Uterus (tissue), 4 donors: ENCODE data around the gene RAD51B. TPM values are rescaled to one million over a fixed set of nuclear protein-coding genes. Genes with fewer than 3 reads are reported as not detected.

Experiments used
- DNase-seq, 2 donors: peaks; one replicate each; pipeline ENCODE4 v3.0.0-alpha.2; 2019 to 2020
- H3K27ac ChIP-seq, 2 donors: fragments of 200-600 bp; sonication (generic); 1 replicate in 1 of 2; 2 replicates in 1 of 2; pipeline ENCODE4 v1.5.1; 2016 to 2018
- H3K27me3 ChIP-seq, 2 donors: fragments of 200-600 bp; sonication (generic); one replicate each; pipeline ENCODE4 v1.5.1; 2018 to 2019; ENCODE audit warnings: control low read depth in 1 of 2
- H3K36me3 ChIP-seq, 2 donors: fragments of 200-600 bp; sonication (generic); one replicate each; pipeline ENCODE4 v1.5.1; 2019; ENCODE audit warnings: control low read depth in 1 of 2
- H3K4me1 ChIP-seq, 2 donors: fragments of 200-600 bp; sonication (generic); one replicate each; pipeline ENCODE4 v1.5.1; 2018 to 2019; ENCODE audit warnings: control low read depth in 1 of 2
- H3K4me3 ChIP-seq, 2 donors: fragments of 200-600 bp; sonication (generic); 1 replicate in 1 of 2; 2 replicates in 1 of 2; pipeline ENCODE4 v1.5.1; 2018 to 2019; ENCODE audit warnings: mild to moderate bottlenecking in 1 of 2
- H3K9me3 ChIP-seq, 2 donors: fragments of 200-600 bp; sonication (generic); one replicate each; pipeline ENCODE4 v1.5.1; 2019; ENCODE audit warnings: control low read depth in 1 of 2
- POLR2A ChIP-seq, 2 donors: fragments of 450-650 bp; IDR thresholded peaks; one replicate each; pipeline ENCODE4 v1.6.1; 2016; ENCODE audit warnings: antibody characterized with exemption in 2 of 2, mild to moderate bottlenecking in 1 of 2, moderate library complexity in 1 of 2
- intact Hi-C: fragments of 100-400 bp; cut with DNase I; formaldehyde crosslinking; loops from one replicate; pipeline ENCODE4 v1.15.1; 2023; ENCODE audit warnings: low total_unique reads
- total RNA-seq, 4 donors: library from RNA; depleted of rRNA in 3 of 4; stranded (reverse); fragments of >200 nt in 3 of 4; gene quantifications; one replicate each; pipeline versions ENCODE4 v1.1.0 to v1.2.4, GENCODE V29; 2014 to 2023
- TF ChIP-seq, protein P1 (sequence below), 4 experiments: fragments of 200-600 bp in 2 of 4; fragments of 450-650 bp in 2 of 4; sonication (generic) in 2 of 4; IDR thresholded peaks; one replicate each; pipeline ENCODE4 v1.5.1; 2016 to 2019; ENCODE audit warnings: antibody characterized with exemption in 4 of 4, mild to moderate bottlenecking in 2 of 4, moderate library complexity in 1 of 4
- donor health status: DM: yes; HTN: yes; CAD: no.

RAD51B gene
- total RNA-seq, 4 donors from 2014 or later: 29.5 to 100.0 (median 70.3) TPM

GRCh38 chr14:68008491-68008890 lies 188.9 kb downstream of the RAD51B start:
- Histone ChIP-seq H3K27me3 (no peaks in the 10 kb centered on the region), H3K36me3 (no peaks in the 10 kb centered on the region), H3K27ac (peak overlapping the region; percentile 65 to 84), H3K4me1 (peaks cover 0 to 5% of the 10 kb centered on the region in 2 donors), H3K9me3 (no peaks in the 10 kb centered on the region), H3K4me3 (no peak overlapping the region)
- TF ChIP-seq, protein P1, sequence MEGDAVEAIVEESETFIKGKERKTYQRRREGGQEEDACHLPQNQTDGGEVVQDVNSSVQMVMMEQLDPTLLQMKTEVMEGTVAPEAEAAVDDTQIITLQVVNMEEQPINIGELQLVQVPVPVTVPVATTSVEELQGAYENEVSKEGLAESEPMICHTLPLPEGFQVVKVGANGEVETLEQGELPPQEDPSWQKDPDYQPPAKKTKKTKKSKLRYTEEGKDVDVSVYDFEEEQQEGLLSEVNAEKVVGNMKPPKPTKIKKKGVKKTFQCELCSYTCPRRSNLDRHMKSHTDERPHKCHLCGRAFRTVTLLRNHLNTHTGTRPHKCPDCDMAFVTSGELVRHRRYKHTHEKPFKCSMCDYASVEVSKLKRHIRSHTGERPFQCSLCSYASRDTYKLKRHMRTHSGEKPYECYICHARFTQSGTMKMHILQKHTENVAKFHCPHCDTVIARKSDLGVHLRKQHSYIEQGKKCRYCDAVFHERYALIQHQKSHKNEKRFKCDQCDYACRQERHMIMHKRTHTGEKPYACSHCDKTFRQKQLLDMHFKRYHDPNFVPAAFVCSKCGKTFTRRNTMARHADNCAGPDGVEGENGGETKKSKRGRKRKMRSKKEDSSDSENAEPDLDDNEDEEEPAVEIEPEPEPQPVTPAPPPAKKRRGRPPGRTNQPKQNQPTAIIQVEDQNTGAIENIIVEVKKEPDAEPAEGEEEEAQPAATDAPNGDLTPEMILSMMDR (IDR thresholded peaks at IDR 0.05): no peak
- no peak for TF ChIP-seq POLR2A (IDR thresholded peaks at IDR 0.05)
- intact Hi-C loops: no loop called here
- DNase-seq: no peak

GRCh38 chr14:68011406-68012028 lies 191.9 kb downstream of the RAD51B start:
- Histone ChIP-seq H3K36me3 (no peaks in the 10 kb centered on the region), H3K4me3 (peak overlapping the region in 1 of 2 donors; percentile 5), H3K27me3 (no peaks in the 10 kb centered on the region), H3K27ac (peak overlapping the region; percentile 65 to 84), H3K9me3 (no peaks in the 10 kb centered on the region), H3K4me1 (peaks cover 0 to 5% of the 10 kb centered on the region in 2 donors)
- TF ChIP-seq POLR2A (IDR thresholded peaks at IDR 0.05): no peak
- TF ChIP-seq, protein P1 (IDR thresholded peaks at IDR 0.05): no peak
- DNase-seq: no peak
- intact Hi-C loops: no loop called here

DNA sequence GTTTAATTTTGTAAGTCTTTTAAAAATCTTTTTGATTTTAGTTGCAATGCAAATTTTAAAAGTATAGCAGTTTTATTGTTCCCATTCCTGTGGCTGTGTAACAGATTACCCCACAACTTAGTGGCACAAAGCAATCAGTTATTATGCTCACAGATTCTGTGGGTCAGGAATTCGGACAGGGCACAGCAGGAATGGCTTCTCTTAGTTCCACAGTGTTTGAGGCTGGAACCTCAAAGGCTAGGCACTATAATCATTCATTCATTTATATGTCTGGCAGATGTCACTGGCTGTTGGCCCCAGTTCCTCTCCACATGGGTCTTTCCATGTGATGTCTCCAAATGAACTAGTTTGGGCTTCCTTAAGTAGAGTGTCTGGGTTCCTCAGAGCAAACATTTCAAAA lies 193.3 kb downstream of the RAD51B start:
- Histone ChIP-seq H3K27ac (peak overlapping the region; percentile 65 to 84), H3K4me1 (peaks cover 0 to 5% of the 10 kb centered on the region in 2 donors), H3K9me3 (no peaks in the 10 kb centered on the region), H3K36me3 (no peaks in the 10 kb centered on the region), H3K27me3 (no peaks in the 10 kb centered on the region), H3K4me3 (no peak overlapping the region)
- DNase-seq: no peak
- TF ChIP-seq, protein P1 (IDR thresholded peaks at IDR 0.05): no peak
- no peak for TF ChIP-seq POLR2A (IDR thresholded peaks at IDR 0.05)
- intact Hi-C loops: no loop called here

DNA sequence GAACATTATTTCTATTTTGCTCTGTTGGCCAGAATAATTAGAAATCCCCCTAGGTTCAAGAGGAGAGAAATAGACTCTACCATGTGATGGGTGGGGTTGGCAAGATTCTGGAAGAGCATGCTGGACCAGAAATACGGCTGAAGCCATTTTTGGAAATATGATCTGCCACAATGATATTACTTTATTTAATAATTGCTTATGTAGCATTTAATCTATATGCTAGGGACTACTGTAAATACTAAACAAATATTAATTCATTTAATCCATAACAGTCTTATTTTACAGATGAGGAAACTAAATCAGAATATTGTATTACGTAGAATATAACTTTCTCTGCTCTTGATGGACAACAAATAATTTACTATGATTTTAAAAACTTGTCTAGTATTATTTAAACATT lies 193.7 kb downstream of the RAD51B start:
- intact Hi-C loops: no loop called here
- H3K4me1 ChIP-seq: peaks cover 0 to 5% of the 10 kb centered on the region in 2 donors

DNA sequence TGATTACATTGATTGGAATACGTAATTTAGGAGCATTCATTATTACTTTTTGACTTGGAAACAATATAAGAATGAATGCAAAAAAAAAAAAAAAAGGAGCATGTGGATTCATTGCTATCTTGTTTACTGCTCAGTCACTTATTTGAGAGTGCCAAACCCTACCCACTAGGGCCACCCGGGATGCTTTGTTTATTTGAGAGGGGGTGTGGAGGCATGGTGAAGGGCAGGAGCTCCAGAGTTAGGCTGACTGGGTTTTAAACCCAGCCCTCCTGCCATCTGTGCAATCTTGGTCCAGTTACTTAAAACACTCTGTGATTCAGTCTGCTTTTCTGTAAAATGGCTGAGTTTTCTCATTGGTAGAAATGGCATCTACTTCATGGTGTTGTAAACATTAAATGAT lies 195.2 kb downstream of the RAD51B start:
- Histone ChIP-seq H3K4me1 (peaks cover 0 to 5% of the 10 kb centered on the region in 2 donors), H3K9me3 (no peaks in the 10 kb centered on the region), H3K27ac (peak overlapping the region; percentile 63 to 84)

More for the DNA sequence above, 193.7 kb downstream of the RAD51B start:
- no peaks in the 10 kb centered on the region for H3K27me3 ChIP-seq
- peak overlapping the region; percentile 65 to 84 for H3K27ac ChIP-seq
- H3K9me3 ChIP-seq: no peaks in the 10 kb centered on the region
- TF ChIP-seq, protein P1 (IDR thresholded peaks at IDR 0.05): no peak
- no peak for TF ChIP-seq POLR2A (IDR thresholded peaks at IDR 0.05)
- H3K36me3 ChIP-seq: no peaks in the 10 kb centered on the region
- H3K4me3 ChIP-seq: no peak overlapping the region
- no peak for DNase-seq

More for the DNA sequence above, 195.2 kb downstream of the RAD51B start:
- intact Hi-C loops: no loop called here
- Histone ChIP-seq H3K4me3 (no peak overlapping the region), H3K36me3 (no peaks in the 10 kb centered on the region), H3K27me3 (no peaks in the 10 kb centered on the region)
- TF ChIP-seq, protein P1 (IDR thresholded peaks at IDR 0.05): no peak
- TF ChIP-seq POLR2A (IDR thresholded peaks at IDR 0.05): no peak
- no peak for DNase-seq
